H1 (cell line): ENCODE data around the gene ABCG1. TPM values are rescaled to one million over a fixed set of nuclear protein-coding genes. Genes with fewer than 3 reads are reported as not detected.

Source experiments
- CTCF ChIA-PET: fragments of 300-600 bp; sonication (Branson Sonifier 250); formaldehyde crosslinking; loops from one replicate; lab custom pipeline; 2021; ENCODE audit not compliant: partially characterized antibody; lab: Charles Lee
- POLR2A ChIA-PET: fragments of 300-600 bp; sonication (Branson Sonifier 250); formaldehyde crosslinking; loops from one replicate; lab custom pipeline; 2021; ENCODE audit warnings: inconsistent platforms; ENCODE audit not compliant: partially characterized antibody; lab: Charles Lee
- DNase-seq, 2 experiments: peaks; one replicate each; pipeline versions ENCODE4 v3.0.0 to v3.0.0-alpha.2; 2010 to 2022; ENCODE audit warnings: low spot score in 2 of 2, low read depth in 1 of 2, mixed read lengths in 1 of 2
- FAIRE-seq: peaks from 2 replicates; lab custom pipeline; 2011; peaks lifted over from hg19 to GRCh38; lab: Jason Lieb, UNC
- H2AFZ ChIP-seq: 2 replicates; pipeline ENCODE4 v1.8.1; 2012; ENCODE audit warnings: low read length, inconsistent platforms
- H2AK5ac ChIP-seq: 2 replicates; pipeline ENCODE4 v1.6.1; 2013; ENCODE audit warnings: low read depth, low read length
- H2BK120ac ChIP-seq: replicated peaks from 2 replicates; pipeline ENCODE3; 2013; ENCODE audit warnings: low read depth, low read length, inconsistent platforms
- H2BK12ac ChIP-seq: 2 replicates; pipeline ENCODE4 v1.6.1; 2013; ENCODE audit warnings: low read depth, low read length
- H2BK15ac ChIP-seq: 2 replicates; pipeline ENCODE4 v1.6.1; 2013; ENCODE audit warnings: low read length
- H2BK20ac ChIP-seq: 2 replicates; pipeline ENCODE4 v1.6.1; 2013; ENCODE audit warnings: low read length
- H2BK5ac ChIP-seq: 2 replicates; pipeline ENCODE4 v1.6.1; 2013; ENCODE audit warnings: low read depth, low read length
- H3K14ac ChIP-seq: 2 replicates; pipeline ENCODE4 v1.6.1; 2013; ENCODE audit warnings: inconsistent platforms; ENCODE audit not compliant: insufficient read length
- H3K18ac ChIP-seq: 2 replicates; pipeline ENCODE4 v1.6.1; 2013; ENCODE audit warnings: low read length; ENCODE audit errors: extremely low read depth
- H3K23ac ChIP-seq: 2 replicates; pipeline ENCODE4 v1.6.1; 2013; ENCODE audit warnings: inconsistent platforms; ENCODE audit not compliant: insufficient read length
- H3K23me2 ChIP-seq: 2 replicates; pipeline ENCODE4 v1.6.1; 2013; ENCODE audit warnings: low read depth, low read length
- H3K27ac ChIP-seq: 2 replicates; pipeline ENCODE4 v1.6.1; 2011; ENCODE audit warnings: low read depth, low read length, inconsistent platforms
- H3K27me3 ChIP-seq, 4 experiments: replicated peaks in 1 of 4; 1 replicate in 1 of 4; 2 replicates in 3 of 4; pipeline versions ENCODE4 v1.6.1 to v1.8.1; 2011 to 2013; ENCODE audit warnings: low read length in 3 of 4, mild to moderate bottlenecking in 3 of 4, inconsistent platforms in 2 of 4, mixed read lengths in 2 of 4, moderate library complexity in 1 of 4; ENCODE audit not compliant: control insufficient read depth in 3 of 4, insufficient read depth in 3 of 4; ENCODE audit errors: extremely low read depth in 1 of 4
- H3K36me3 ChIP-seq, 4 experiments: 2 replicates each; pipeline versions ENCODE4 v1.6.1 to v1.8.1; 2011 to 2013; ENCODE audit warnings: mild to moderate bottlenecking in 4 of 4, low read length in 3 of 4, moderate library complexity in 2 of 4, control low read depth in 1 of 4, inconsistent platforms in 1 of 4; ENCODE audit not compliant: insufficient read depth in 4 of 4, control insufficient read depth in 2 of 4
- H3K4ac ChIP-seq: replicated peaks from 2 replicates; pipeline ENCODE3; 2013; ENCODE audit warnings: low read length, low read depth, mixed read lengths, inconsistent platforms; ENCODE audit not compliant: insufficient read length
- H3K4me1 ChIP-seq, 4 experiments: replicated peaks in 1 of 4; 1 replicate in 1 of 4; 2 replicates in 3 of 4; pipeline versions ENCODE4 v1.6.1 to v1.8.1; 2011 to 2013; ENCODE audit warnings: low read length in 3 of 4, inconsistent platforms in 2 of 4, mixed read lengths in 1 of 4; ENCODE audit not compliant: insufficient read depth in 4 of 4, control insufficient read depth in 3 of 4
- H3K4me2 ChIP-seq, 2 experiments: 2 replicates each; pipeline versions ENCODE4 v1.6.1 to v1.8.1; 2011 to 2013; ENCODE audit warnings: low read depth in 2 of 2, low read length in 2 of 2, control low read depth in 1 of 2, inconsistent platforms in 1 of 2, mild to moderate bottlenecking in 1 of 2; ENCODE audit not compliant: insufficient read depth in 1 of 2
- H3K4me3 ChIP-seq, 4 experiments: fragments of 200-600, 300-600 bp in 1 of 4; sonication (generic), shearing (Covaris generic), sonication (Bioruptor Twin) in 1 of 4; 2 replicates each; pipeline versions ENCODE4 v1.5.1 to v1.8.1; 2011 to 2016; ENCODE audit warnings: low read length in 4 of 4, low read depth in 3 of 4, control low read depth in 2 of 4, inconsistent platforms in 2 of 4, mild to moderate bottlenecking in 2 of 4, mixed read lengths in 1 of 4, moderate library complexity in 1 of 4; ENCODE audit not compliant: insufficient read depth in 2 of 4; ENCODE audit errors: extremely low read depth in 1 of 4
- H3K56ac ChIP-seq: replicated peaks from 2 replicates; pipeline ENCODE3; 2013; ENCODE audit warnings: low read depth, mild to moderate bottlenecking, mixed read lengths, low read length, inconsistent platforms; ENCODE audit not compliant: insufficient read length
- H3K79me1 ChIP-seq: 2 replicates; pipeline ENCODE4 v1.6.1; 2013; ENCODE audit warnings: low read depth, low read length, control low read depth
- H3K79me2 ChIP-seq, 2 experiments: 2 replicates each; pipeline versions ENCODE4 v1.6.1 to v1.8.1; 2012 to 2013; ENCODE audit warnings: low read length in 2 of 2, mild to moderate bottlenecking in 2 of 2, inconsistent platforms in 1 of 2; ENCODE audit not compliant: insufficient read depth in 2 of 2, control insufficient read depth in 1 of 2
- H3K9ac ChIP-seq, 4 experiments: replicated peaks in 1 of 4; 1 replicate in 1 of 4; 2 replicates in 3 of 4; pipeline versions ENCODE4 v1.6.1 to v1.8.1; 2011 to 2013; ENCODE audit warnings: low read depth in 3 of 4, low read length in 3 of 4, control low read depth in 2 of 4, mild to moderate bottlenecking in 2 of 4, moderate library complexity in 2 of 4, inconsistent platforms in 1 of 4; ENCODE audit errors: extremely low read depth in 1 of 4
- H3K9me3 ChIP-seq, 2 experiments: 2 replicates each; pipeline versions ENCODE4 v1.6.1 to v1.8.1; 2012 to 2013; ENCODE audit warnings: mild to moderate bottlenecking in 2 of 2, moderate library complexity in 2 of 2, control low read depth in 1 of 2, inconsistent platforms in 1 of 2, low read depth in 1 of 2, low read length in 1 of 2, mixed read lengths in 1 of 2; ENCODE audit not compliant: insufficient read depth in 2 of 2
- H4K20me1 ChIP-seq, 2 experiments: replicated peaks in 1 of 2; 2 replicates each; pipeline versions ENCODE3 to v1.8.1; 2011 to 2013; ENCODE audit warnings: inconsistent platforms in 2 of 2, low read length in 2 of 2, mild to moderate bottlenecking in 1 of 2; ENCODE audit not compliant: insufficient read depth in 2 of 2, control insufficient read depth in 1 of 2
- H4K5ac ChIP-seq: 2 replicates; pipeline ENCODE4 v1.6.1; 2013; ENCODE audit warnings: low read length, low read depth, mixed read lengths, inconsistent platforms; ENCODE audit not compliant: insufficient read length
- H4K8ac ChIP-seq: 2 replicates; pipeline ENCODE4 v1.8.0; 2013; ENCODE audit warnings: mild to moderate bottlenecking, moderate library complexity, low read length, inconsistent platforms; ENCODE audit not compliant: insufficient read depth; ENCODE audit errors: extremely low read depth
- H4K91ac ChIP-seq: replicated peaks from 2 replicates; pipeline ENCODE3; 2013; ENCODE audit warnings: low read length, mixed read lengths, inconsistent platforms; ENCODE audit not compliant: insufficient read length
- BACH1 ChIP-seq: IDR thresholded peaks from 2 replicates; pipeline ENCODE4 v1.6.1; 2012; ENCODE audit warnings: low read length, improper control_type of control experiment
- CEBPB ChIP-seq: IDR thresholded peaks from 2 replicates; pipeline ENCODE4 v1.6.1; 2012; ENCODE audit warnings: low read depth, low read length
- POLR2AphosphoS5 ChIP-seq: IDR thresholded peaks from 2 replicates; pipeline ENCODE4 v1.6.1; 2011; ENCODE audit warnings: low read depth, low read length
- SP1 ChIP-seq: IDR thresholded peaks from 2 replicates; pipeline ENCODE4 v1.6.1; 2011; ENCODE audit warnings: low read depth, low read length
- TBP ChIP-seq: IDR thresholded peaks from 2 replicates; pipeline ENCODE4 v1.6.1; 2011; ENCODE audit warnings: low read depth, low read length, improper control_type of control experiment
- TCF12 ChIP-seq: IDR thresholded peaks from 2 replicates; pipeline ENCODE4 v1.6.1; 2011; ENCODE audit warnings: low read depth, mild to moderate bottlenecking, low read length
- YY1 ChIP-seq: IDR thresholded peaks from 2 replicates; pipeline ENCODE4 v1.6.1; 2011; ENCODE audit warnings: low read depth, mild to moderate bottlenecking, low read length
- WGBS, 2 experiments: shearing (Covaris generic) in 1 of 2; methylation state at CpG; one replicate each; pipeline versions ENCODE4 v1.1.6 to v1.1.7; 2013 to 2015; ENCODE audit warnings: low lambda C conversion rate in 2 of 2, mixed read lengths in 2 of 2, inconsistent platforms in 1 of 2, low coverage in 1 of 2, missing lambda C conversion rate in 1 of 2; ENCODE audit not compliant: insufficient replicate concordance in 2 of 2, insufficient coverage in 1 of 2, insufficient read length in 1 of 2; ENCODE audit errors: extremely low coverage in 1 of 2, missing lambda C conversion rate in 1 of 2; 5-methylcytosine and 5-hydroxymethylcytosine counted together
- polyA plus RNA-seq, 7 experiments: library from polyadenylated mRNA; depleted of rRNA in 3 of 7; stranded (reverse) in 5 of 7; unstranded in 2 of 7; fragments of >200 nt in 5 of 7; fragments of 200-250 nt in 2 of 7; gene quantifications; 1 replicate in 5 of 7; 2 replicates in 1 of 7; 4 replicates in 1 of 7; pipeline versions ENCODE4 v1.2.1 to v1.2.3, GENCODE V29; 2011 to 2013; ENCODE audit warnings: missing spikeins in 2 of 7, mixed read lengths in 2 of 7
- total RNA-seq: library from RNA; stranded (reverse); fragmentation: NEBNext Ultra II Directional; extraction: Animal tissue kit (Norgen Biotek cat#: 25700); gene quantifications from 2 replicates; pipeline ENCODE4 v1.2.1, GENCODE V29; 2021
- TF ChIP-seq, protein P1 (sequence below): IDR thresholded peaks from 2 replicates; pipeline ENCODE4 v1.6.1; 2012; ENCODE audit warnings: inconsistent platforms

The ABCG1 gene
- total and polyA plus RNA-seq, 2 of the 8 experiments (the other 6 are each of a cell fraction or from before 2014, with no cell fraction given) = 2.1 to 4.0 TPM

DNA sequence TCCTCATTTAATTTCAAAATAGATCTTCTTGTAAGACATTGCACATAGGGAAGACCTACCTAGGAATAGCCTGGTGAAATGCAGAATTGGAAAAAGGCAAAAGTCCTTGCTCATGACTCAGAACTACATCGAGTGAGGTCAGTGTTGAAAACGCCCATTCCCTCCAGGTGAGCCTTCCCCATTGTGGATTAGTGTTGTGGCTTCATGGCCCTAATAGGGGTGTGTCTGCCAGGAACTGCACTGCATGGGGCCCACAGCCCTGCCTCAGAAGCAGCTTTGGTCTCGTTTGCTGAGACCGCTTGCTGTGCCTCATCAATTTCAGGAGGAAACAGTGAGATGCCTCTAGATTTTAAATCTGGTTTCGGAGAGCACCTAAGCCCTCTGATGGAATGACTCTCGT, 79.3 kb downstream of the ABCG1 start:
- WGBS, 2 experiments = 78% methylated on average over 6 of the region's 6 CpGs; no CpG with 5 or more reads in 1 of the 2 experiments

More for the DNA sequence above, 79.3 kb downstream of the ABCG1 start:
- H3K4ac ChIP-seq = no peak overlapping the region
- H3K14ac ChIP-seq = no peak overlapping the region
- no peaks in the 10 kb centered on the region for H3K36me3 ChIP-seq
- DNase-seq (no peak), FAIRE-seq (no peak)
- H2BK12ac ChIP-seq = no peak overlapping the region
- no peak overlapping the region for H3K56ac ChIP-seq
- ChIA-PET POLR2A (no interaction called here), CTCF (interaction anchor here (0.7 to 6.5 kb wide), 4 partner anchors 10 to 46 kb away, joined by 3 to 36 read pairs (median 4); no protein-coding TSS in a partner anchor)
- H3K18ac ChIP-seq = no peak overlapping the region
- no peak overlapping the region for H2AFZ ChIP-seq
- no peak overlapping the region for H2BK5ac ChIP-seq
- TF ChIP-seq, protein P1, sequence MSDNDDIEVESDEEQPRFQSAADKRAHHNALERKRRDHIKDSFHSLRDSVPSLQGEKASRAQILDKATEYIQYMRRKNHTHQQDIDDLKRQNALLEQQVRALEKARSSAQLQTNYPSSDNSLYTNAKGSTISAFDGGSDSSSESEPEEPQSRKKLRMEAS = no peak
- TF ChIP-seq POLR2AphosphoS5 = no peak
- no peak for TF ChIP-seq BACH1
- TF ChIP-seq TCF12 = no peak
- TF ChIP-seq YY1 = no peak
- TF ChIP-seq TBP = no peak
- TF ChIP-seq SP1 = no peak
- TF ChIP-seq CEBPB = no peak
- H4K8ac ChIP-seq = no peak overlapping the region
- peaks cover 3% of the 10 kb centered on the region; the same call in 1 of the 2 replicates for H3K79me1 ChIP-seq
- H2BK120ac ChIP-seq = no peak overlapping the region
- H3K27ac ChIP-seq = no peak overlapping the region
- H4K20me1 ChIP-seq = peaks cover 0 to 5% of the 10 kb centered on the region in 2 experiments
- no peak overlapping the region for H2AK5ac ChIP-seq
- no peak overlapping the region for H3K4me3 ChIP-seq
- H3K9ac ChIP-seq = no peak overlapping the region
- no peaks in the 10 kb centered on the region for H3K79me2 ChIP-seq
- H2BK20ac ChIP-seq = no peak overlapping the region
- H3K27me3 ChIP-seq = no peaks in the 10 kb centered on the region
- peaks cover 5% of the 10 kb centered on the region; the same call in 1 of the 2 replicates for H3K23me2 ChIP-seq
- H4K5ac ChIP-seq = no peak overlapping the region
- no peaks in the 10 kb centered on the region for H3K4me1 ChIP-seq
- H3K4me2 ChIP-seq = no peak overlapping the region
- no peak overlapping the region for H4K91ac ChIP-seq
- no peaks in the 10 kb centered on the region for H3K9me3 ChIP-seq
- H2BK15ac ChIP-seq = no peak overlapping the region
- no peak overlapping the region for H3K23ac ChIP-seq
